Stimulated activated CD4-positive, alpha-beta T cell treated with anti-CD3 and anti-CD28 coated beads, Interleukin-1b, Interleukin-23, amount 100 ng/mL, for 24 hours (primary cell): ENCODE data around the gene HLA-DPA1.

Source experiments
- DNase-seq, 4 experiments: peaks; one replicate each; pipeline ENCODE4 v3.0.0-alpha.2; 2020; ENCODE audit warnings: low read depth in 4 of 4, low spot score in 1 of 4

HLA-DPA1 gene

DNA sequence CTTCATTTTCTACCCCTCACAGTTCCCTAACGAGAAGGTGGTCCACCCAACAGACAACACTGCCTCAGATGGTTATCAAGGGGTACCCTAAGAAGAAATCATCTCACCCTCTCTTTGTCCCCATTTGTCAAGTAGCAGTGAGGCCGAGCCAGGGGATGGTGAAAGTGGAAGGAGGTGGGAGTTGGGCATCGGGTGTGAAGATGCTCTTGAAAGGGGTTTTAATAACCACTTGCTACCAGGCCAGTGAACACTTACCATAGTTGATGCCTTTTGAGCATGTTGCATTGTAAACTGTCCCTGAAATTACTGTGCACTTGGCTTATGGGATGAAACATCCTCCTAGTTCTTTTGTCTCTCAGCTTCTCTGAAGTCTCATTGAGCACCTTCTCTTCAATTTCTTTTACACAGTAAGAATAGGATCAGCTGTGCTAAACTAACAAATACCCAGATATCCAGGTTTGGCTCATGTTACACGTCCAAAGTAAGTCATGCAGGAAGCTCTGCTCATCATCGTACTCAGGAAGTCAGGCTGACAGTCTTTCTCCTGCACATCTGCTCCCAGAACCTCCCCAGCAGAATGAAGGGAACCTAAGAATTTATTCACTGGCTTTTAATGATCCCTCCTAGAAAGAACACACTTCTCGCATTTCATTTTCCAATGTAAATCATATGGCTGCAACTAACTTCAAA is 15.6 kb upstream of the HLA-DPA1 start:
- DNase-seq: no peak

DNA sequence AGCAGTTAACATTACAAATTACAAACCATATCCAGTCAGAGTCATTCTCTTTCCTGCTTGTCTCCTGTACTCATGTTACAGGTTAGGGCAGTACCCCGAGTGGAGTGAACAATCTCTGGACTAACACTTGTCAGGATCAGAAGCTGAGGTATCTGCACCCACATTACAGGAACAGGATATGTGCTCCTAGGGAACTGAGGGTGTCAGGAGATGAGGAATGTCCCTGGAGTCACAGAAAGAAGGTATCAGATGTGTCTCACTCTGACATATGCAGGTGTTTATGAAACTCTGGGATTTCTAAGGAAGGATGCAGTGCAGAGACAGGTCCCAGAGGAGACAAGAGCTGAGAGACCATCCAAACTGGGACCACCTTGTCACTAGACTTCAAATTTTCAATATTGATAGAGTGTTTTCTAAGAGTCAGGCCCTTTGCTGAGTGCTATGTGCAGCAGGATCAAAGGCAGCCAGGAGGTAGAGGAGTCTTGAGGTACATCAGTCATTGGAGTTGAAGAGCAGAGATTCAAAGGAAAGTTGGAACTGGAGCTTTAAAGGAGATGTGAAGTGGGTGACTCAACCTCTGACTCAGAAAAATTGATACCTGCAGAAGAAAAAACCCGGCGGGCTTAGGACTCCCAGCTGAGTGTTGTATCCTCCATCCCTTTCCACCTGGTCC is 14.9 kb upstream of the HLA-DPA1 start:
- no peak for DNase-seq

DNA sequence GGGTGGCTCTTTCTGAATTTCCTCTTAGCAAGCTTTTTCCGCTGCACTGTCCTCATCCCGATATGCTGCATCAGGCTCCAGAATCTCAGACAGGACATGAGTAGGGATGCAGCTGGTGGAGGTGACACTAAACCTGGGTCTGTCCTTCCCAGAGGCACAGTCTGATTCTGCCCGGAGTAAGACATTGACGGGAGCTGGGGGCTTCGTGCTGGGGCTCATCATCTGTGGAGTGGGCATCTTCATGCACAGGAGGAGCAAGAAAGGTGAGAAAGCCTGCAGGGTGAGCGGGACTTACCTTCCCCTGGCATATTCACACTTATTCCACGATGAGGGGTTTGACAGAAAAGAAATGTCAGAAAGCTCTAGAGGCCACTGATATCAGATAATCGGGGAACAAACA is 12.2 kb upstream of the HLA-DPA1 start:
- DNase-seq: no peak

DNA sequence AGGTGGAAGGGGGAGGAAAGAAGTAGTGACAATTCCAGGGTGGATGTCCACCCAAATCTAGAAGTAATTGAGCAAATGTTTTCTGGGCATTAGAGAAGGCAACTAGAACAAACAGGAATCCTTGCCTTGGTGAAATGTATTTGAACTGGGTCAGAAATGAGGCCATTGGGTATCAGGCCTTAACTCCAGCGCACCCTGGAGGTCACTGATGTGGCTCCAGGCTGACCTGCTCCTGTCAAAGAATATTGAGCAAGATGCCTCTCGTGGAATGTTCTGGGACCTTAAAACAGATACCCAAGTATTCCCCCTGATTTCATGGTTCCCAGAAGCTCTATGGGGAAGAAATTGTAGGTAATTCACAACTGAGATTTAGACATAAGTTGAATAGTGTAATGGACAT is 9.3 kb upstream of the HLA-DPA1 start:
- no peak for DNase-seq

DNA sequence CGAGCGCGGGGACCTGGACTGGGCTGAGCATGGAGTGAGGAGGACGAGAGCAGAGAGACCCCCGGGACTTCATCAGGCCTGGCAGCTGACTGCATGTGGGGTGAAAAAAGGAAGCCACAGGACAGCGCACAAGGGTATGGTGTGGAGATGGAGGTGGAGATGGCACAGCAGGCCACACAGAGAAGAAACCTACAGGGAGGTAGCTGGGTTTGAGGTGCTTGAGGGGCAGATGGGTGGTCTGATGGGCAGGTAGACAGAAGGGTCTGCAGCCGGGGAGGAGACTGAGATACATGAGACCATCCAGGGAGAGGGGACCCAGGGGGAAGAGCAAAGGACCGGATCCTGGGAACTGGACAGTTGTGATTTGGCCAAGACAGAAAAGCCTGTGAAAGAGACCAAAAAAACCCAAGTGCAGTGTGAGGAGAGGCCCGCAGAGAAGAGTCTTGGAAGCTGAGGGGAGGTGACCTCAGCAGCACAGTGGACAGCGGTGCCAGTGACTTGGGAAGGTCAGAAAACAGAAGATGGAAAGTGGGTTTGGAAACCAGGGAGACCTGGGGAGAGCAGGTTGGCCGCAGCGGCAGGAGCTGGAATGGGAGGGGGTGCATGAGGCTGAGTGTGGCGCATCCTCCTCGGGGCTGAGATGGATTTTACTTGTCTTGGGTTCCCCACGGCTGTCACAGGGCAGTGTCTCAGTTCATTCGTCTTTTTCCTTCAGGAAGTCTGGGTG is 7.8 kb upstream of the HLA-DPA1 start:
- DNase-seq: no peak

DNA sequence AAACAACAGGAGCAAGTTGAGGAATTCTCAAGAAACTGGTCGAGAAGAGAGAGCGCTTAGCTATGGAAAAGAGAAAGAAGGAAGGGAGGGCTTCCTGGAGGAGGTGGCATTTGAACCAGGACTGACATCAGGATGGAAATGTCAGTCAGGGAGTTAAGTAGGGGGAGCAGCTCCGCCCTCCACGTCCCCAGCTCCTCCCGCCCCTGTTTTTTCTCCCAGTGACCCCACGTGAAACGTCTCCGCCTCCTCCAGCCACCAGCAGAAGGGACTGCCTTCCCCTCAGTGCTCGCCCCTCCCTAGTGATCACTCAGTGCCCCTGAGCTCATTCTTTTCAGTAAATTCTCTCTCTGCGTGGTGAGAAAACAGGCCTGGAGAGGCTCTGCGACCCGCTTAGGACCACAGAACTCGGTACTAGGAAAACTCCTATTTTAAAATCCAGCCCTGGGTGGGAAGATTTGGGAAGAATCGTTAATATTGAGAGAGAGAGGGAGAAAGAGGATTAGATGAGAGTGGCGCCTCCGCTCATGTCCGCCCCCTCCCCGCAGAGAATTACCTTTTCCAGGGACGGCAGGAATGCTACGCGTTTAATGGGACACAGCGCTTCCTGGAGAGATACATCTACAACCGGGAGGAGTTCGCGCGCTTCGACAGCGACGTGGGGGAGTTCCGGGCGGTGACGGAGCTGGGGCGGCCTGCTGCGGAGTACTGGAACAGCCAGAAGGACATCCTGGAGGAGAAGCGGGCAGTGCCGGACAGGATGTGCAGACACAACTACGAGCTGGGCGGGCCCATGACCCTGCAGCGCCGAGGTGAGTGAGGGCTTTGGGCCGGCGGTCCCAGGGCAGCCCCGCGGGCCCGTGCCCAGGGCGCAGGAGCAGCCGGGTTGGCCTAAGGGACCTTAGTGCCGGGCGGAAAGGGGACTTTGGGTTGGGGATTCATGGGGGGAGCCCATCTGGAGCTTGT is 7.0 kb upstream of the HLA-DPA1 start:
- no peak for DNase-seq

DNA sequence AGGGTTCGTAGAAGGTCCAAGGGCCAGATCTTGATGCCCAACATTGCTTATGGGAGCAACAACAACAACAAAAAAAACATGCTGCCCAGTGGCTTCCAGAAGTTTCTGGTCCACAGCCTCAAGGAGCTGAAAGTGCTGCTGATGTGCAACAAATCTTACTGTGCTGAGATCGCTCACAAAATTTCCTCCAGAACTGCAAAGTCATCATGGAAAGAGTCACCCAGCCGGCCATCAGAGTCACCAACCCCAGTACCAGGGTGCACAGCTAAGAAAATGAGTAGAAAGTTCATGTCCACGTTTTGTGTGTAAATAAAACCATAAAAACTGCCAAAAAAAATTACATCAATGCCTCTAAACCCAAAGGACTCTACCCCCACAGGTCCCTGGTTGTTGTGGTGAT is 6.1 kb upstream of the HLA-DPA1 start:
- DNase-seq: no peak

DNA sequence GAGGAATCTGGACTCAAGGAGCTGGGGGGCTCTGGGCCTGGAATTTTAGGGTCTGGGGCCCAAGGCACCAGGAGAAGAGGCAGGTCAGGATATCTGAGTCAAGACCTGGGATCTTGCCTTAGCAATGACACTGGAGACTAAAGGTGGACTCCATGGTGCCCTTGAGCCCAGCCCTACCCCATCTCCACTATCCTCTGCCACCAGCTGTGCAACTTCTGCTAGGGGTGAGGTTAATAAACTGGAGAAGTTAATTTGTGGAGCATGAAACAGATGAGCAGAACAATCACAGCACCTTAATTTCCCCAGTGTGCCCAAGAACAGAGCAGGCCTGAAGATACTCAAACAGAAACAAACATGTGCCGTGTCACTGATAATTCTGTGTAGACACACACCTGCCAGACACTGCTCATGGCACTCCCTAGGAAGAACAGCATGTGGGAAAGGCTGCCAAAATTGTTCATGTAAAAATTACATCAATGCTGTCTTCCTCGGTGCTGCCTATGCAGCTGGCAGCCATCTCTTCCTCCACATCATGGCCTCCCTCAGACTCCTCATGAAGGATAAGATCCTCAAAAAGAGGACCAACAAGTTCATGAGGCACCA is 5.6 kb upstream of the HLA-DPA1 start:
- DNase-seq: no peak

DNA sequence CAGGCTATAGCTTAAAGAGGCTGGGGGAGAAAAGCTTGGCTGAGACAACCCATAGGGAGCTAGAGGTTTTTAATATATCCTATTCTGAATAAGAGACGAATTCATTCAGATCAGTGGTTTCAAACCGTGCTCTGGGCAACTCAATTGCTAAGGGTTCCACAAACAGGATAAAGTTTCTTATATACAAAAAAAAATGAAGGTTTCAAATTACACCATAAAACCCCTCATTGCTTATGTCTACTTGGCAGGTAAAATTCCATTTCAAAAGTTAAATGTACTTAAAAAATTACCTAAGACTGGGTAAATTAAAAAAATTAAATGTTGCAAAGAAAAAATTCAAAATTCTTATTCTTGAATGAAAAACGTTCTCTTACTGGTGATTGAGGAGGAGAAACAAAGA is 5.0 kb upstream of the HLA-DPA1 start:
- no peak for DNase-seq

DNA sequence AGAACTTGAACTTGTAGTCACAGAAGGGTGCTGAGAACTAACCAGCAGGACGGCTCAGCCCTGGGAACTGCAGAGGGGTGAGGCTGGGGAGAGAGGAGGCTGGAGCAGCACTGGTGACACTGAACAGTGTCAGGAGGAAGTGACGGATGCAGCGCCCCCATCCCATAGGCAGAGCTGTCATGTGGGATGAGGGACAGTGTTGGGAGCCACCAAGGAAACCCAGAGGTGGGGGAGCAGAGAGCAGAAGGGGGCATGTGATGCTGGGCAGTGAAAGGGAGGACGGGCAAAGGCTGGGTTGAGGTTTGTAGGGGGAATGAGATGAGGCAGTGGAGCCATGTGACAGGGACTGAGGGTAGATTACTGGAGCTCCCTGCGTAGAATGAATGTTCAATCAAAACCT is 4.5 kb upstream of the HLA-DPA1 start:
- no peak for DNase-seq

DNA sequence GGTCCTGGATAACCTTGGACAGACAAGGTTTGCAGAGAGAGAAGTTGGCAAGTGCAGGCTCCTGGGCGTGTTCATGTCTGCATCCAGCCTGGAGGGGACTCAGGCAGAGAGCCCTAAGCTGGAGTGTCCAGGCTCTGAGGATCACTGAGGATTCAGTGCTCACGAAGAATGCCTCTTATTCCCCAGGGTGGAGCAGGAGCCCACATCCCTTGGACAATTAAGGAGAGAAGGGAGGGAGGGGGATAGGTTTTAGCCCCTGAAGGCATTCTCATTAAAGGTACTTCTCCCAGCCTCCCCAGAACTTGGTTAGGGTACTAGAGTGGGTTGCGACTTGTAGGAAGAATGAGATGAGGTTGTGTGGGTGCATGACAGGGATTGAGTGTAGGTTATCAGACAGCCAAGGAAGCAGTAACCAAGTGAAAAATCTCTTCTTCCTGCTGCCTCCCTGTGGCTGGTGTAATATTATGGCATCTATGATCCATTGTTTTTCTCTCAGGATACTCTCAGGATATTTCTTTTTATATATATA is 3.0 kb upstream of the HLA-DPA1 start:
- DNase-seq: no peak

DNA sequence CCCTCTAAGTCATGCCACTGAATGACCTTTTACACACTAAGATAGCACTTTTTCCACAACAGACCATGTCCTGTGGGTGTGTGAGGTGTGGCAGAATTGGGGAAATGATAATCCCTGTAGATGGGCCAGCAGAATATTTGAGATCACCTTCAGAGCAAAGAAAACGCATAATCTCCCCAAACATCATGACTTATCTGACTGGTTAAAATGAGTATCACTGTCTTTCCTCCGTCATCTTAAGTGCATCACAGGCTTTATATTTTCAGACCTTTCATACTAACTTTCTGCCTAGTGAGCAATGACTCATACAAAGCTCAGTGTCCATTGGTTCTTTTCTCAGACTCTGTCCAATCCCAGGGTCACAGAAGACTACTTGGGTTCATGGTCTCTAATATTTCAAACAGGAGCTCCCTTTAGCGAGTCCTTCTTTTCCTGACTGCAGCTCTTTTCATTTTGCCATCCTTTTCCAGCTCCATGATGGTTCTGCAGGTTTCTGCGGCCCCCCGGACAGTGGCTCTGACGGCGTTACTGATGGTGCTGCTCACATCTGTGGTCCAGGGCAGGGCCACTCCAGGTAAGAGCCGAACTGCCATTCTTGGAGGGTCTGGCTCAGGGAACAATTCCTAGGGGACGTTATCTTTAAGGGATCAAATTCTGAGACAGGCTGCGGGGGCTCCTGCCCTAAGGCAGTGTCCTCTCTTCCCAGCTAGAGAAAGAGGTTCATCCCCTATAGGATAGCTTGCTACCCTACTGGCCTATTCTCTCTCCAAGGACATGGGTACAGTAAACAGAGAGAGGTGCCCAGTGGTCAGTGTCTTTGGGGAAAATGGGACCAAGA is 2.3 kb upstream of the HLA-DPA1 start, which contains the start of gene HLA-DPB1:
Gene HLA-DPB1, plus strand, starts transcription at position 423 of the 838 bp plus-strand sequence. Its CDS starts 52 bp downstream, at position 475.
- DNase-seq: no peak

DNA sequence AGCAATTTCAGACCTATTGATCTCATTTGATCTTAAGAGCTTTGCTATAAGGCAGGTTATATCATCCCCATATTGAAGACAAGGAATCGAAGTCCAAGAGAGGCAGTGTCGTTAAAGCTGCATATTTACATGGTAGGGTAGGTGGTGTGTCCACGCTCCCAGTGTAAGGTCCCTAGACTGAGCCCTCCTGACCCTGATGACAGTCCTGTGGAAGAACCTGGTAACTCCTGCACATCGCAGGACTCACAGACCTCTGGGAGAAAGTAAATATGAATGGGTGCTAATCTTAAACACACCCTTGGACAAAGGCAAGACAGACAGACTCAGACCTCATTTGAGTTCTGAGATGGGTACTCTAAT is 1.7 kb upstream of the HLA-DPA1 start:
- DNase-seq: no peak

DNA sequence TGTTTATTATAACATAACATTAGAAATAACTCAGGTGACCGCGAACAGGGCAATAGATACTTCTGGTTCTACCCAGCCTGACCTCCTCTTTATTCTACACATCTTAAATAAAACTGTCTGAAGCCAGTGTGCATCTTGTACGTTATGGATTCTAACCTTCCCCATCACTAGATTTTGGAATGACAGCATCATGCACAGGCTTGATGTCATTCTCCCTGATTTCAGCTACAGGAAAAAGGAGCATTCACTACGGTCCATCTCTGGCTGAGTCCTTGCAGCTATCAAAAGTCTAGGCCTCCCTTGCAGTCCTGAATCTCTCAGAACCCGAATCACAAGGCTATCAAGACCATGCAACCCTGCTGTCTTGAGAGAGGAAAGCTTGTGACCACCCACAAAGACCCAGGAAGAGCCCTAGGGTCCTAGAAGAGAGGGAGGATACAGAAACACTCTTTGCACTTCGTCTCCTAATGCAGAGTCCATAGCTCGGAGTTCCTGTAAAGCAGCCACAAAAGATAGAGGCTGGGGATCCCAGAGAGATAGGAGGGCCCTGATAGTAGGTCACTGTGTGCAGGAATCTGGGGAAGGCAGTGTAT is 845 bp downstream of the HLA-DPA1 start:
- DNase-seq: no peak

DNA sequence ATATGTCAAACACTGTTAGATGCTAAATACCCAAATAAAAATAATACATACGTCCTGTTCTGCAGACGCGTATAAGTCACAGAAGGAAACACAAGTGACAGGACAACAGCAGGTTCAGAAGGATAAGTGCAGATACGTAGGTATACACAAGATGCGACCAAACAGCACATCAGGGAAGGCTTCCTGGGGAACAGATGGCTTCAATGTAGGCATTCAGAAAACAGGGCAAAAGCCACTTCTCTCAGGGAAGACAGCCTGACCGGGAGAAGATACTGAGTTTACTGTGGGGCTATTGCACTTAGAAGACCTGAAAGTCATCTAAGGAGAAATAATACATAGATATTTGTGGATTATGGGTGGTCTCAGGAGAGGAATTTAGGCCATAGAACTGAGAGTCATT is 1.9 kb downstream of the HLA-DPA1 start:
- DNase-seq: no peak

DNA sequence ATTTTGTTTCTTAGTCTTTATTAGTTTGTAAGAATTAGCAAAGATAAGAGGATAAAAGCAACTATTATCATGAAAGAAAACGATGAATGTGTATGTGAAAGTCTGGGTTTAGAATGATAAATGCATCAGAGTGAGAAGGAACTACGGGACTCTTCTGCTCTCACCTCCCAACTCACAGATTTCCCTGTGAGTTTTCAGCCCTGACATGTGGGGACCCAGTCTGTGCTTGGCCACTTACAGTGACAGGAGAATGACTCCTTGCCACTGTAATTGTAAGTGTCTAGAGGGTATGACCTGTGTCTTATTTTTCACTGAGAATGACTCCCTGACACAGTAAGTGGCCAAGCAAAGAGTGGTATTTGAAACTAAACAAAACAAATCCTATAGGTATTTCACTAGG is 2.5 kb downstream of the HLA-DPA1 start:
- no peak for DNase-seq

DNA sequence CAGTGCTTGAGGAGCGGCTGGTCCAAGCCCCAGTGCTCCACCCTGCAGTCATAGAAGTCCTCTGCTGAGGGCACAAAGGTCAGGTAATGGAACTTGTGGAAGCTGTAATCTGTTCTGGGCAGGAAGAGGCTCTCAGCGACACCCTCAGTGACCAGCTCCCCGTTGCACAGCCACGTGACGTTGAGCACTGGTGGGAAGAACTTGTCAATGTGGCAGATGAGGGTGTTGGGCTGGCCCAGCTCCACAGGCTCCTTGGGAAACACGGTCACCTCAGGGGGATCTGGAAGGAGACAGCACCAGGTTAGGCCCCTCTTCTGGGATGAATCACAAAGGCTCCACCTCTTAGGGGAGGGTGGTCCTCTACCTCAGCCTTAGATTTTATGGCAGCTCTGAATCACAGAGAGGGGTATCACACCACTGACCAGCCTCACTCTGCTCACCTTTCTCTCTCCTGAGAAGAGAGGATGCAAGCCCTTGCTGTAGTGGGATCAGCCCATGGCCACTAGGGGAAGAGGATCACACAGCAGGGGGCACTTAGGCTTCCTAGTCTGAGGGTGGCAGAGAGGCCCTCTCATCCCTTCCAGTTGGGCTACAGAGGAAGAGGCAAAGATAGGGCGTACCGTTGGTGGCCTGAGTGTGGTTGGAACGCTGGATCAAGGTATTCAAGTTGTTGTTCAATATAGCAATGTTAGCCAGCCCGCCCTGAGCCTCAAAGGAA is 4.3 kb downstream of the HLA-DPA1 start:
- DNase-seq: no peak

DNA sequence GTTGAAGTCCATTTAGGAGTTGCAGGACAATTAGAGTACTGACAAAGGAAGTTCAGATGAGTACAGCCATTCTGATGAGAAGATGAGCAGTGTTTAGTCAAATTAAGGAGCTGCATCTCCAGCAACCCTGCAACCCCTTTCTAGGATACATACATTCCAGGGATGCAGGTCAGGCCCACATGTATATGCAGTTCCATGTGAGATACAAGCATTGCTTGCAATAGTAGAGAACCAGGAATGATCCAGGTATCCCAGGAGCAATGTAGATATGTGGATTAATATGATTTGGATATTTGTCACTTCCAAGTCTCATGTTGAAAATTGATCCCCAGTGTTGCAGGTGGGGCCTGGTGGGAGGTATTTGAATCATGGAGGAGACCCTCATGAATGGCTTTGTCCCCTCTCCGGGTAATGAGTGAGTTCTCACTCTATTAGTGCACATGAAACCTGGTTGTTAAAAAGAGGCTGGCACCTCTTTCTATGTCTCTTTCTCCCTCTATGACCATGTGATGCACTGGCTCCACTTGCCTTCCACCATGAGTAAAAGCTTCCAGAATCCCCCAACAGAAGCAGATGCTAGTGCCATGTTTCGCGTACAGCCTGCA is 6.4 kb downstream of the HLA-DPA1 start:
- DNase-seq: no peak
